Measurements from ENCODE around the gene TH. TPM values are rescaled to one million over a fixed set of nuclear protein-coding genes. Genes with fewer than 3 reads are reported as not detected.
A peak's percentile ranks its signal among the peaks of the same experiment; 100 is the strongest.

Gene TH
- total and polyA plus RNA-seq, 2 of the 8 experiments (the other 6 are each of a cell fraction or from before 2014, with no cell fraction given): 0.09 TPM; not detected in 1

DNA sequence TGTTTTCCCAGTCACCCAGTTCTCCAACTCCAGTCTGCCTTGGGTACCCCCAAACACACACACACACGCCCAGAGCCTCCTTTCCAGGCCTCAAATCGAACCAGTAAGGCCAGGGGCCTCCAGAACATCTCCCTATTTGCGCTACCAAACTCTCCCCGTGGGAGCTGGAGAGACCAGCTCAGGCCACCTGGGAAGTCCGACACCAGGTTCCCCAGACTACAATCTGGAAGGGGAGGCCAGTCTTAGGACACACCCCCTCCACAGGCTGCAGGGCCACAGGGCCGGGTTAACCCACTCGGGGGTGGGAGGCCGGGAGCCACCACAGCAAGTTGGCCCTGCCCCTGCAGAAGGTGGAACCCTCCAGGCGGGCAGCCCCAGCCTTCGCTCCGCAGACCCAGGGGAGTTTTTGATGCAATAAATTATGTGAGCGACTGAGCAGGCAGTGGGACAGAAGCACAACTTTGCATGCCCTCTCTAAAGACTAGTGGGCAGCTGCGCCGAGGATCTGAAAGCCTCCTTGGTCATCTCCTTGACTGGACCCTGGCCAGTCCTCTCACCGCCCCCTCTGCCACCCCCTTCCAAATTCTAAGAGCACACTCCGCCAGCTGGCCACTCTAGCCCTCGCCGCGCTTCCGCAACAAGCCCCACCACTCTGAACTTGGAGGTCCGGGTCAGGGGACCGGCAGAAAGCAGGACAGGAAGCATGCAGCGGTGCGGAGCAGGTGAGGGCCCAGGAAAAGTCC is 35.2 kb downstream of the TH start:
- Histone ChIP-seq H3K79me1 (ENCODE audit: low read depth, low read length) (no peaks in the 10 kb centered on the region), H3K23me2 (ENCODE audit: low read depth, low read length) (peaks cover 17% of the 10 kb centered on the region; the same call in 1 of the 2 replicates), H3K36me3 (ENCODE audit: control insufficient read depth in 2 of 4, insufficient read depth in 4 of 4, low read length in 3 of 4) (peaks cover 0 to 3% (median 0%) of the 10 kb centered on the region in 4 experiments; a peak in 1 of 8 replicates), H3K9ac (replicated peaks in 1 of 4; ENCODE audit: extremely low read depth in 1 of 4, low read depth in 3 of 4, low read length in 3 of 4) (no peak overlapping the region), H3K4me2 (ENCODE audit: insufficient read depth in 1 of 2, low read depth in 2 of 2, low read length in 2 of 2) (peak overlapping the region; percentile 54 to 87), H3K4ac (replicated peaks; ENCODE audit: insufficient read length, low read depth, low read length) (no peak overlapping the region), H4K5ac (ENCODE audit: insufficient read length, low read depth, low read length) (no peak overlapping the region), H3K18ac (ENCODE audit: extremely low read depth, low read length) (no peak overlapping the region; the same call in 1 of the 2 replicates), H2AFZ (ENCODE audit: low read length) (no peak overlapping the region), H2AK5ac (ENCODE audit: low read depth, low read length) (no peak overlapping the region), H3K79me2 (ENCODE audit: control insufficient read depth in 1 of 2, insufficient read depth in 2 of 2, low read length in 2 of 2) (no peaks in the 10 kb centered on the region), H3K9me3 (ENCODE audit: insufficient read depth in 2 of 2, low read depth in 1 of 2, low read length in 1 of 2) (no peaks in the 10 kb centered on the region; a peak in 1 of 4 replicates), H3K27ac (ENCODE audit: low read depth, low read length) (no peak overlapping the region), H2BK120ac (replicated peaks; ENCODE audit: low read depth, low read length) (no peak overlapping the region), H3K23ac (ENCODE audit: insufficient read length) (no peak overlapping the region), H2BK20ac (ENCODE audit: low read length) (no peak overlapping the region), H4K8ac (ENCODE audit: extremely low read depth, insufficient read depth, low read length) (0 out of 2 replicates have a peak overlapping the region, but pooled peaks have one; percentile 14), H3K4me3 (ENCODE audit: extremely low read depth in 1 of 4, insufficient read depth in 2 of 4, low read depth in 3 of 4, low read length in 4 of 4) (peak overlapping the region in 1 of 4 experiments; percentile 65; a peak in 2 of 8 replicates), H2BK12ac (ENCODE audit: low read depth, low read length) (no peak overlapping the region), H4K91ac (replicated peaks; ENCODE audit: insufficient read length, low read length) (no peak overlapping the region), H3K14ac (ENCODE audit: insufficient read length) (no peak overlapping the region), H3K4me1 (replicated peaks in 1 of 4; ENCODE audit: control insufficient read depth in 3 of 4, insufficient read depth in 4 of 4, low read length in 3 of 4) (peaks cover 0 to 12% (median 7%) of the 10 kb centered on the region in 4 experiments; a peak in 6 of 7 replicates), H2BK15ac (ENCODE audit: low read length) (no peak overlapping the region), H3K56ac (replicated peaks; ENCODE audit: insufficient read length, low read depth, low read length) (no peak overlapping the region), H3K27me3 (replicated peaks in 1 of 4; ENCODE audit: control insufficient read depth in 3 of 4, extremely low read depth in 1 of 4, insufficient read depth in 3 of 4, low read length in 3 of 4) (peaks cover 43 to 80% (median 65%) of the 10 kb centered on the region in 4 experiments), H4K20me1 (replicated peaks in 1 of 2; ENCODE audit: control insufficient read depth in 1 of 2, insufficient read depth in 2 of 2, low read length in 2 of 2) (peaks cover 7 to 10% of the 10 kb centered on the region in 2 experiments), H2BK5ac (ENCODE audit: low read depth, low read length) (no peak overlapping the region)
- no peak for DNase-seq (ENCODE audit: low read depth in 1 of 2, low spot score in 2 of 2)
- 58% methylated on average over 20 of the region's 24 CpGs; no CpG with 5 or more reads in 1 of the 2 experiments for WGBS, 2 experiments (ENCODE audit: extremely low coverage in 1 of 2, insufficient coverage in 1 of 2, insufficient read length in 1 of 2, insufficient replicate concordance in 2 of 2, low coverage in 1 of 2, low lambda C conversion rate in 2 of 2, missing lambda C conversion rate in 1 of 2)
- ChIA-PET CTCF (ENCODE audit: partially characterized antibody) (interaction anchor here (0.6 to 12.3 kb wide), 14 partner anchors 14 to 303 kb away, joined by 3 to 170 read pairs (median 4); no protein-coding TSS in a partner anchor), POLR2A (ENCODE audit: partially characterized antibody) (interaction anchor here (0.9 kb wide), 2 partner anchors 9 to 40 kb away, joined by 3 to 5 read pairs; no protein-coding TSS in a partner anchor)
- FAIRE-seq: no peak
- peak; percentile 47 for TF ChIP-seq RNF2 (IDR thresholded peaks at IDR 0.05; ENCODE audit: borderline replicate concordance, low read depth, low read length, missing control alignments, poor library complexity, severe bottlenecking)
- no peak for TF ChIP-seq RXRA (IDR thresholded peaks at IDR 0.05; ENCODE audit: insufficient read depth, low read depth, low read length)
